ENCODE data around the gene TMTC2.

- TF ChIP-seq POLR2A (IDR thresholded peaks at IDR 0.05) (no peak), CTCF (IDR thresholded peaks at IDR 0.05) (no peak)
These were observed 4.4 kb upstream of the TMTC2 start for GRCh38 chr12:82682326-82682725.

Measured in tibial nerve (tissue), 3 donors.